Liver (tissue), 9 donors: ENCODE data around the gene ERBB4. TPM values are rescaled to one million over a fixed set of nuclear protein-coding genes. Genes with fewer than 3 reads are reported as not detected.

ENCODE experiments used
- DNase-seq: peaks from one replicate; pipeline ENCODE4 v3.0.0-alpha.2; 2017; ENCODE audit warnings: low spot score
- H3K27ac ChIP-seq, 2 donors: one replicate each; pipeline ENCODE4 v1.7.0; 2013; ENCODE audit warnings: inconsistent platforms in 2 of 2, low read length in 2 of 2, control low read depth in 1 of 2, low read depth in 1 of 2, mild to moderate bottlenecking in 1 of 2
- H3K27me3 ChIP-seq, 4 donors: one replicate each; pipeline versions ENCODE4 v1.6.1 to v1.7.0; 2013; ENCODE audit warnings: low read length in 3 of 4, inconsistent platforms in 1 of 4, mild to moderate bottlenecking in 1 of 4, moderate library complexity in 1 of 4; ENCODE audit not compliant: control insufficient read depth in 4 of 4, insufficient read depth in 4 of 4
- H3K36me3 ChIP-seq, 4 donors: one replicate each; pipeline versions ENCODE4 v1.6.1 to v1.7.0; 2013; ENCODE audit warnings: low read length in 3 of 4, mild to moderate bottlenecking in 3 of 4, low read depth in 1 of 4, moderate library complexity in 1 of 4; ENCODE audit not compliant: control insufficient read depth in 4 of 4, insufficient read depth in 3 of 4
- H3K4me1 ChIP-seq, 4 donors: one replicate each; pipeline versions ENCODE4 v1.6.1 to v1.7.0; 2013; ENCODE audit warnings: low read length in 3 of 4, mild to moderate bottlenecking in 3 of 4, moderate library complexity in 1 of 4; ENCODE audit not compliant: control insufficient read depth in 4 of 4, insufficient read depth in 4 of 4
- H3K4me3 ChIP-seq, 3 donors: one replicate each; pipeline versions ENCODE4 v1.6.1 to v1.7.0; 2013; ENCODE audit warnings: low read length in 3 of 3, control low read depth in 1 of 3, low read depth in 1 of 3, mild to moderate bottlenecking in 1 of 3
- H3K9ac ChIP-seq, 2 donors: one replicate each; pipeline ENCODE4 v1.7.0; 2013; ENCODE audit warnings: low read length in 2 of 2, mild to moderate bottlenecking in 2 of 2, moderate library complexity in 2 of 2, control low read depth in 1 of 2, low read depth in 1 of 2
- H3K9me3 ChIP-seq, 4 donors: one replicate each; pipeline versions ENCODE4 v1.6.1 to v1.7.0; 2013; ENCODE audit warnings: low read length in 3 of 4; ENCODE audit not compliant: control insufficient read depth in 4 of 4
- EGR1 ChIP-seq, 2 donors: IDR thresholded peaks; 2 replicates each; pipeline ENCODE4 v1.6.1; 2016 to 2018; ENCODE audit warnings: antibody characterized with exemption in 2 of 2, low read depth in 2 of 2
- FOXA1 ChIP-seq: IDR thresholded peaks from 2 replicates; pipeline ENCODE4 v1.6.1; 2016; ENCODE audit warnings: antibody characterized with exemption
- FOXA2 ChIP-seq: IDR thresholded peaks from 2 replicates; pipeline ENCODE4 v1.6.1; 2016; ENCODE audit warnings: antibody characterized with exemption
- NR2F2 ChIP-seq: IDR thresholded peaks from 2 replicates; pipeline ENCODE4 v1.6.1; 2016; ENCODE audit warnings: antibody characterized with exemption
- RAD21 ChIP-seq, 2 donors: IDR thresholded peaks; 2 replicates each; pipeline ENCODE4 v1.6.1; 2016; ENCODE audit warnings: antibody characterized with exemption in 2 of 2, mild to moderate bottlenecking in 2 of 2
- RXRA ChIP-seq, 2 donors: IDR thresholded peaks; 2 replicates each; pipeline ENCODE4 v1.6.1; 2017 to 2018; ENCODE audit warnings: antibody characterized with exemption in 2 of 2, mild to moderate bottlenecking in 1 of 2
- TAF1 ChIP-seq: conservative IDR thresholded peaks from 2 replicates; pipeline ENCODE4 v1.6.1; 2016; ENCODE audit warnings: antibody characterized with exemption, mild to moderate bottlenecking
- YY1 ChIP-seq: IDR thresholded peaks from 2 replicates; pipeline ENCODE4 v1.6.1; 2016; ENCODE audit warnings: antibody characterized with exemption, mild to moderate bottlenecking
- WGBS: extraction: QIAGEN DNeasy Blood & Tissue Kit; methylation state at CpG from one replicate; pipeline ENCODE4 v1.1.7; 2013; 5-methylcytosine and 5-hydroxymethylcytosine counted together
- polyA plus RNA-seq, 2 donors: library from polyadenylated mRNA; stranded (reverse) in 1 of 2; unstranded in 1 of 2; fragments of 200-250 nt in 1 of 2; fragments of >200 nt in 1 of 2; fragmentation: Nextera tagmentation in 1 of 2; extraction: Ambion mirVana in 1 of 2; gene quantifications; one replicate each; pipeline versions ENCODE4 v1.2.1 to v1.2.3, GENCODE V29; 2013 to 2015
- total RNA-seq, 2 donors: library from RNA; depleted of rRNA; stranded (reverse); fragments of >200 nt; gene quantifications; one replicate each; pipeline ENCODE4 v1.2.3, GENCODE V29; 2014
- TF ChIP-seq, protein P1 (sequence below): IDR thresholded peaks from 2 replicates; pipeline ENCODE4 v1.6.1; 2016; ENCODE audit warnings: antibody characterized with exemption
- TF ChIP-seq, protein P2 (sequence below): IDR thresholded peaks from 2 replicates; pipeline ENCODE4 v1.6.1; 2016; ENCODE audit warnings: antibody characterized with exemption, mild to moderate bottlenecking
- TF ChIP-seq, protein P3 (sequence below): IDR thresholded peaks from 2 replicates; pipeline ENCODE4 v1.6.1; 2016; ENCODE audit warnings: antibody characterized with exemption
- TF ChIP-seq, protein P4 (sequence below): fragments of 150-350 bp; IDR thresholded peaks from 2 replicates; pipeline ENCODE4 v1.5.1; 2017; ENCODE audit warnings: improper control_type of control experiment, low read depth, low read length; ENCODE audit not compliant: missing input control
- donor health status: healthy.
- donor health status: healthy.
- donor health status: healthy.
- donor health status: healthy.
- donor health status: healthy.

Gene ERBB4
- total and polyA plus RNA-seq, 4 donors, result 0.03 to 0.42 TPM; not detected in 2

DNA sequence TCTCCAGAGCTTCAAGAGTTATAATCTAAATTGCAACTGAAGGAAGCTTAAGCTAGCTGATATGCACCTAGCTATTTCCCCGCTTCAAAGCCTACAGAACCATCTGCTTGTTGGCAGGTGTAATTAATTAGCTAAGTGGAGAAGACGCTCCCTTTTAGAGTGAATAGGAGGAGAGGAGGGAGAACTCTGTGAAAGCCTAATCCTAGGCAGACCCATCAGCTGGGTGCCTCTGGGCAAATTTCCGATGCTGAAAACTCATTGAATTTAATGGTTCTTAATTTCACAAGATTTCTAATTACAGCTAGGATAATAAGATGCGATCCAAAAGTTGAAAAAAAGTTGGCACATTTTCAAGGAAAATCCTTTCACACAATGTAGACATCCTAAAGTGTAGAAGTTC, 735.9 kb downstream of the ERBB4 start:
- TF ChIP-seq, protein P1, sequence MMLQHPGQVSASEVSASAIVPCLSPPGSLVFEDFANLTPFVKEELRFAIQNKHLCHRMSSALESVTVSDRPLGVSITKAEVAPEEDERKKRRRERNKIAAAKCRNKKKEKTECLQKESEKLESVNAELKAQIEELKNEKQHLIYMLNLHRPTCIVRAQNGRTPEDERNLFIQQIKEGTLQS, result no peak
- TF ChIP-seq FOXA2, result no peak
- H3K36me3 ChIP-seq, result no peaks in the 10 kb centered on the region
- WGBS, result 76% methylated on average over 4 of the region's 4 CpGs

DNA sequence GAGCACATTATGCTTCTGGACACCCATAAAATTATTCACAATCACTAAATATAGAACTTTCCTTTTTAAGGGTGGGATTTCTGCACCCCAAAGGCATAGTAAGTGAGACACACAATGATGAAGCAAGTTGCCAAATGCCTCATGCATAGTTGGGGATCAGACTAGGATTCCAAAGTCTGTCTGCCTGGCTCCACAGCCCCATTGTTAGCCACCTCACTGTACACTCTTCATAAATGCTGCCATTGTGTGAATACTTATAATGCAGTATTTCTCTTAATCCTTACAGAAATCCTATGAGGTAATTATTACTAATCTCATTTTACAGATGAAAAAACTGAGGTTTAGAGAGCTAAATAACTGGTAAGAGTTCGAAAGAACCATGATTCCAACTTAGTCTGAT, 738.6 kb downstream of the ERBB4 start:
- TF ChIP-seq FOXA2, result no peak
- TF ChIP-seq, protein P2, sequence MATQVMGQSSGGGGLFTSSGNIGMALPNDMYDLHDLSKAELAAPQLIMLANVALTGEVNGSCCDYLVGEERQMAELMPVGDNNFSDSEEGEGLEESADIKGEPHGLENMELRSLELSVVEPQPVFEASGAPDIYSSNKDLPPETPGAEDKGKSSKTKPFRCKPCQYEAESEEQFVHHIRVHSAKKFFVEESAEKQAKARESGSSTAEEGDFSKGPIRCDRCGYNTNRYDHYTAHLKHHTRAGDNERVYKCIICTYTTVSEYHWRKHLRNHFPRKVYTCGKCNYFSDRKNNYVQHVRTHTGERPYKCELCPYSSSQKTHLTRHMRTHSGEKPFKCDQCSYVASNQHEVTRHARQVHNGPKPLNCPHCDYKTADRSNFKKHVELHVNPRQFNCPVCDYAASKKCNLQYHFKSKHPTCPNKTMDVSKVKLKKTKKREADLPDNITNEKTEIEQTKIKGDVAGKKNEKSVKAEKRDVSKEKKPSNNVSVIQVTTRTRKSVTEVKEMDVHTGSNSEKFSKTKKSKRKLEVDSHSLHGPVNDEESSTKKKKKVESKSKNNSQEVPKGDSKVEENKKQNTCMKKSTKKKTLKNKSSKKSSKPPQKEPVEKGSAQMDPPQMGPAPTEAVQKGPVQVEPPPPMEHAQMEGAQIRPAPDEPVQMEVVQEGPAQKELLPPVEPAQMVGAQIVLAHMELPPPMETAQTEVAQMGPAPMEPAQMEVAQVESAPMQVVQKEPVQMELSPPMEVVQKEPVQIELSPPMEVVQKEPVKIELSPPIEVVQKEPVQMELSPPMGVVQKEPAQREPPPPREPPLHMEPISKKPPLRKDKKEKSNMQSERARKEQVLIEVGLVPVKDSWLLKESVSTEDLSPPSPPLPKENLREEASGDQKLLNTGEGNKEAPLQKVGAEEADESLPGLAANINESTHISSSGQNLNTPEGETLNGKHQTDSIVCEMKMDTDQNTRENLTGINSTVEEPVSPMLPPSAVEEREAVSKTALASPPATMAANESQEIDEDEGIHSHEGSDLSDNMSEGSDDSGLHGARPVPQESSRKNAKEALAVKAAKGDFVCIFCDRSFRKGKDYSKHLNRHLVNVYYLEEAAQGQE, result no peak
- TF ChIP-seq NR2F2, result no peak
- no peak for TF ChIP-seq YY1
- H3K4me3 ChIP-seq, result no peak overlapping the region
- DNase-seq, result no peak
- no peaks in the 10 kb centered on the region for H3K27me3 ChIP-seq
- H3K36me3 ChIP-seq, result no peaks in the 10 kb centered on the region
- 54% methylated on average over 1 of the region's 1 CpG for WGBS
- H3K27ac ChIP-seq, result no peak overlapping the region
- H3K9ac ChIP-seq, result no peak overlapping the region
- no peaks in the 10 kb centered on the region for H3K9me3 ChIP-seq
- H3K4me1 ChIP-seq, result no peaks in the 10 kb centered on the region

More for the DNA sequence above, 735.9 kb downstream of the ERBB4 start:
- no peak for DNase-seq
- no peak overlapping the region for H3K27ac ChIP-seq
- H3K9ac ChIP-seq, result no peak overlapping the region
- H3K4me1 ChIP-seq, result no peaks in the 10 kb centered on the region
- no peaks in the 10 kb centered on the region for H3K27me3 ChIP-seq
- no peaks in the 10 kb centered on the region for H3K9me3 ChIP-seq
- no peak overlapping the region for H3K4me3 ChIP-seq

DNA sequence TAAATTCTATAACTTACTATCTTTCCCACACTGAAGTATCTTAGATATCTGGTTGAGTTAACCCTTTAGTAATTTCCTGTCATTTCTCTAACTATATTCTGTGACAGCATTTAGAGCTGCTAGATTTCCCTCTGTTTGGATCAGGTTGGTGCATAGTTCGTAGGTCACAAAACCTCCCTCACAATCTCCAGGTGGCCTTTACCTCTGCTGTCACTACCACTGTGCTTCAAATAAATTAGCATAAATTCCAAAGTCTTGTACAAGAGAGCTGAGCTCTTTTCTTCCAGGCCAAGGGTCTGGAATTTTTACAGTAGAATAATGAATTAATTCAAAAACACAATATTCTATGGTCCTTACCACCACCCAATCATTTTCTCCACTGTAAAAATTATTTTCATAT, 739.7 kb downstream of the ERBB4 start:
- DNase-seq, result no peak
- WGBS, result 39% methylated on average over 1 of the region's 1 CpG

More for the DNA sequence above, 739.7 kb downstream of the ERBB4 start:
- no peak for TF ChIP-seq RAD21 (IDR thresholded peaks at IDR 0.05)
- TF ChIP-seq, protein P3, sequence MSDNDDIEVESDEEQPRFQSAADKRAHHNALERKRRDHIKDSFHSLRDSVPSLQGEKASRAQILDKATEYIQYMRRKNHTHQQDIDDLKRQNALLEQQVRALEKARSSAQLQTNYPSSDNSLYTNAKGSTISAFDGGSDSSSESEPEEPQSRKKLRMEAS, result no peak
- TF ChIP-seq FOXA2, result no peak
- no peak for TF ChIP-seq FOXA1
- TF ChIP-seq RXRA (IDR thresholded peaks at IDR 0.05), result no peak
- TF ChIP-seq, protein P4, sequence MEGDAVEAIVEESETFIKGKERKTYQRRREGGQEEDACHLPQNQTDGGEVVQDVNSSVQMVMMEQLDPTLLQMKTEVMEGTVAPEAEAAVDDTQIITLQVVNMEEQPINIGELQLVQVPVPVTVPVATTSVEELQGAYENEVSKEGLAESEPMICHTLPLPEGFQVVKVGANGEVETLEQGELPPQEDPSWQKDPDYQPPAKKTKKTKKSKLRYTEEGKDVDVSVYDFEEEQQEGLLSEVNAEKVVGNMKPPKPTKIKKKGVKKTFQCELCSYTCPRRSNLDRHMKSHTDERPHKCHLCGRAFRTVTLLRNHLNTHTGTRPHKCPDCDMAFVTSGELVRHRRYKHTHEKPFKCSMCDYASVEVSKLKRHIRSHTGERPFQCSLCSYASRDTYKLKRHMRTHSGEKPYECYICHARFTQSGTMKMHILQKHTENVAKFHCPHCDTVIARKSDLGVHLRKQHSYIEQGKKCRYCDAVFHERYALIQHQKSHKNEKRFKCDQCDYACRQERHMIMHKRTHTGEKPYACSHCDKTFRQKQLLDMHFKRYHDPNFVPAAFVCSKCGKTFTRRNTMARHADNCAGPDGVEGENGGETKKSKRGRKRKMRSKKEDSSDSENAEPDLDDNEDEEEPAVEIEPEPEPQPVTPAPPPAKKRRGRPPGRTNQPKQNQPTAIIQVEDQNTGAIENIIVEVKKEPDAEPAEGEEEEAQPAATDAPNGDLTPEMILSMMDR, result no peak
- TF ChIP-seq TAF1, result no peak
- TF ChIP-seq EGR1 (IDR thresholded peaks at IDR 0.05; ENCODE audit: low read depth in 2 of 2), result no peak
- Histone ChIP-seq H3K9me3 (no peaks in the 10 kb centered on the region), H3K4me1 (no peaks in the 10 kb centered on the region), H3K9ac (no peak overlapping the region), H3K27me3 (no peaks in the 10 kb centered on the region), H3K36me3 (no peaks in the 10 kb centered on the region), H3K4me3 (no peak overlapping the region), H3K27ac (no peak overlapping the region)
